Lower leg skin (tissue), 3 donors: ENCODE data around the gene ABHD8.

ENCODE experiments used
- POLR2A ChIP-seq, 2 donors: fragments of 450-650 bp; IDR thresholded peaks; one replicate each; pipeline ENCODE4 v1.6.1; 2016 to 2017; ENCODE audit warnings: antibody characterized with exemption in 2 of 2, mild to moderate bottlenecking in 1 of 2, moderate library complexity in 1 of 2
- TF ChIP-seq, protein P1 (sequence below), 3 donors: fragments of 450-650 bp; IDR thresholded peaks; one replicate each; pipeline ENCODE4 v1.5.1; 2016; ENCODE audit warnings: antibody characterized with exemption in 3 of 3, mild to moderate bottlenecking in 3 of 3, moderate library complexity in 2 of 3

DNA sequence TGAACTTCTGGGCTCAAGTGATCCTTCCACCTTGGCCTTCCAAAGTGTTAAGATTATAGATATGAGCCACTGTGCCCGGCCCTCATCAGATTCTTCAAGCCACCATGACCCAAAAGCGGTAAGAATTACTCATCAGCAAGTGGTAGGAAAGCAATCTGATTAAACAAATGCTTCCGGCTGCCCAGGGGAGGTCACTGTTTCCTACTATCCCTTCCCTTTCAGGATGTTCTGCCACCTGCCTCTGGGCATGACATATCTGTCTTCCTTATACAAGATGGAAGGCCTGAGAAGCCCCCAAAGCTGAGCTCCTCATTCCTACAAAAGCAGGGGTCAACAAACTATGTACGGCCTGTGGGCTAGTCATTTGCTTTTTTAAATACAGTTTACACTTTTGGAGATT, 7.0 kb downstream of the ABHD8 start:
- TF ChIP-seq, protein P1, sequence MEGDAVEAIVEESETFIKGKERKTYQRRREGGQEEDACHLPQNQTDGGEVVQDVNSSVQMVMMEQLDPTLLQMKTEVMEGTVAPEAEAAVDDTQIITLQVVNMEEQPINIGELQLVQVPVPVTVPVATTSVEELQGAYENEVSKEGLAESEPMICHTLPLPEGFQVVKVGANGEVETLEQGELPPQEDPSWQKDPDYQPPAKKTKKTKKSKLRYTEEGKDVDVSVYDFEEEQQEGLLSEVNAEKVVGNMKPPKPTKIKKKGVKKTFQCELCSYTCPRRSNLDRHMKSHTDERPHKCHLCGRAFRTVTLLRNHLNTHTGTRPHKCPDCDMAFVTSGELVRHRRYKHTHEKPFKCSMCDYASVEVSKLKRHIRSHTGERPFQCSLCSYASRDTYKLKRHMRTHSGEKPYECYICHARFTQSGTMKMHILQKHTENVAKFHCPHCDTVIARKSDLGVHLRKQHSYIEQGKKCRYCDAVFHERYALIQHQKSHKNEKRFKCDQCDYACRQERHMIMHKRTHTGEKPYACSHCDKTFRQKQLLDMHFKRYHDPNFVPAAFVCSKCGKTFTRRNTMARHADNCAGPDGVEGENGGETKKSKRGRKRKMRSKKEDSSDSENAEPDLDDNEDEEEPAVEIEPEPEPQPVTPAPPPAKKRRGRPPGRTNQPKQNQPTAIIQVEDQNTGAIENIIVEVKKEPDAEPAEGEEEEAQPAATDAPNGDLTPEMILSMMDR (IDR thresholded peaks at IDR 0.05), result no peak
- TF ChIP-seq POLR2A (IDR thresholded peaks at IDR 0.05), result no peak
